ENCODE measurements around the gene NMUR1. TPM values are rescaled to one million over a fixed set of nuclear protein-coding genes. Genes with fewer than 3 reads are reported as not detected.

NMUR1 gene
- total and polyA plus RNA-seq, 2 experiments from 2014 or later, result 0.29 to 0.59 TPM

- TF ChIP-seq ZNF462 (CRISPR knock-in tag; IDR thresholded peaks at IDR 0.05) (no peak), EZH2 (IDR thresholded peaks at IDR 0.05; ENCODE audit: low read depth, unreplicated experiment) (no peak), ZNF114 (CRISPR knock-in tag; IDR thresholded peaks at IDR 0.05) (no peak), NANOG (IDR thresholded peaks at IDR 0.05; ENCODE audit: borderline replicate concordance) (no peak), POLR2AphosphoS5 (IDR thresholded peaks at IDR 0.05; ENCODE audit: low read depth) (no peak)
These were observed 7.6 kb downstream of the NMUR1 start (continued) for GRCh38 chr2:231522418-231523180.

GRCh38 chr2:231521443-231521842, 8.8 kb downstream of the NMUR1 start:
- H3K9me2 ChIP-seq (ENCODE audit: insufficient read depth), result no peaks in the 10 kb centered on the region
- no peaks in the 10 kb centered on the region for H3F3A ChIP-seq (replicated peaks; ENCODE audit: low read depth)
- no peak overlapping the region for H3K4me3 ChIP-seq
- H4K20me1 ChIP-seq (replicated peaks; ENCODE audit: insufficient read depth), result no peaks in the 10 kb centered on the region
- no peak overlapping the region for H3K4me3 Mint-ChIP-seq
- no peaks in the 10 kb centered on the region for H3K27me3 ChIP-seq (ENCODE audit: insufficient read depth)
- no peaks in the 10 kb centered on the region for H3K36me3 Mint-ChIP-seq (ENCODE audit: low read depth)
- no peak for DNase-seq (ENCODE audit: low spot score)
- no peaks in the 10 kb centered on the region for H3K4me1 ChIP-seq (ENCODE audit: insufficient read depth)
- no peaks in the 10 kb centered on the region for H3K36me3 ChIP-seq (ENCODE audit: insufficient read depth)
- peaks cover 3% of the 10 kb centered on the region; the same call in 1 of the 3 replicates for H3K4me1 Mint-ChIP-seq
- H3K27ac Mint-ChIP-seq, result no peak overlapping the region
- peaks cover 14% of the 10 kb centered on the region for H3K27me3 Mint-ChIP-seq (ENCODE audit: insufficient read depth, low read depth, poor library complexity)
- no peaks in the 10 kb centered on the region for H3K79me2 ChIP-seq (replicated peaks; ENCODE audit: insufficient read depth)
- H3K27ac ChIP-seq (ENCODE audit: low read depth), result no peak overlapping the region
- no peaks in the 10 kb centered on the region for H3K9me3 Mint-ChIP-seq
- no peak overlapping the region for H2AFZ ChIP-seq
- H3K4me2 ChIP-seq, result no peak overlapping the region
- no peak for ATAC-seq
- TF ChIP-seq JUNB (IDR thresholded peaks at IDR 0.05; ENCODE audit: unreplicated experiment) (no peak), ZNF331 (CRISPR knock-in tag; IDR thresholded peaks at IDR 0.05; ENCODE audit: low read depth) (no peak), CREB1 (CRISPR knock-in tag; IDR thresholded peaks at IDR 0.05; ENCODE audit: low read depth) (no peak), REST (IDR thresholded peaks at IDR 0.05; ENCODE audit: unreplicated experiment) (no peak), NANOG (IDR thresholded peaks at IDR 0.05; ENCODE audit: borderline replicate concordance) (no peak), CTCF (conservative IDR thresholded peaks at IDR 0.05; ENCODE audit: low read depth in 2 of 2) (no peak)
